GM12892 (cell line): ENCODE data around the gene HBZ.

Source experiments
- POLR2A ChIP-seq: IDR thresholded peaks from 2 replicates; pipeline ENCODE4 v1.6.1; 2011; ENCODE audit warnings: low read depth, low read length, control low read depth
- POLR2AphosphoS5 ChIP-seq: IDR thresholded peaks from 2 replicates; pipeline ENCODE4 v1.6.1; 2011; ENCODE audit warnings: low read depth, low read length, control low read depth
- TAF1 ChIP-seq: IDR thresholded peaks from 2 replicates; pipeline ENCODE4 v1.6.1; 2011; ENCODE audit warnings: low read depth, mild to moderate bottlenecking, control low read depth, low read length, borderline replicate concordance

- no peak for TF ChIP-seq POLR2A
- no peak for TF ChIP-seq POLR2AphosphoS5
- TF ChIP-seq TAF1 = no peak
Observed at GRCh38 chr16:106623-107324, 45.7 kb upstream of the HBZ start.
